BE2C (cell line): ENCODE data around the gene MAP6.
A peak's percentile ranks its signal among the peaks of the same experiment; 100 is the strongest.

ENCODE experiments used
- DNase-seq: peaks from one replicate; pipeline ENCODE4 v3.0.0-alpha.2; 2020
- H3K27me3 ChIP-seq: fragments of 250-450 bp; sonication (Bioruptor Pico); 2 replicates; pipeline ENCODE4 v1.5.1; 2020; ENCODE audit warnings: mild to moderate bottlenecking
- H3K36me3 ChIP-seq: fragments of 250-450 bp; sonication (Bioruptor Pico); 2 replicates; pipeline ENCODE4 v1.5.1; 2020; ENCODE audit warnings: mild to moderate bottlenecking
- H3K4me1 ChIP-seq: fragments of 250-450 bp; sonication (Bioruptor Pico); 2 replicates; pipeline ENCODE4 v1.5.1; 2020
- H3K4me3 ChIP-seq: 2 replicates; pipeline ENCODE4 v1.5.1; 2011; ENCODE audit warnings: low read depth, low read length
- H3K9me3 ChIP-seq: fragments of 250-450 bp; sonication (Bioruptor Pico); 2 replicates; pipeline ENCODE4 v1.5.1; 2020
- TF ChIP-seq, protein P1 (sequence below): IDR thresholded peaks from 2 replicates; pipeline ENCODE4 v1.5.1; 2012; ENCODE audit warnings: mild to moderate bottlenecking, low read depth, low read length

MAP6 gene

DNA sequence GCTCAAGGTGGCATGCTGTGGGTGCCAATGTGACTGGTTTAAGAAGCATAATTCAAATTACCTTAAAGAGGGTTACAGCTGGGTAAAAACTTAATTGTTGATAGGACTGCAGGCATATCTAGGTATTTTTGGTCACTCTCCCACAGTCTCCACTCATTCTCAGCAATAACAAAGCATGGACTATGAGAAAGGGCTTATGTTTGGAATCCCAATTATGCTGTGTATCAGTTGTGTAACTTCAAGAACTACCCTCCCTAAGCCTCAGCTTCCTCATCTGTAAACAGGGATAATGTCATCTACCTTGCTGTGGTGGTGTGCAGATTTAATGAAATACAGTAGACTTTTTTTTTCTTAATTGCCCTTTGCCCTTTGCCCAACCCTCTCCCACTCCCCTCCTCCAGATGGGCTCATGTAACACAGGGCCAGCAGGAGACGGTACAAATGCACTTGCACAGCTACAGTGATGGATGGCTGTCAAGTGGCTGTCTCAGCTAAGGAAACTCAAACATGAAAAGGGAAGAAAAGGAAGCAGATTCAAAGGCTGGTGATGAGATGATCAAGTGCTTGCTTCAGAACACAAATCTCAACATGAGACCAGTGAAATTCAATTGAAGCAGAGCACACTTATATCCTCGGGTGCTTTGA, 37.6 kb downstream of the MAP6 start:
- no peak for DNase-seq
- Histone ChIP-seq H3K36me3 (no peaks in the 10 kb centered on the region), H3K9me3 (no peaks in the 10 kb centered on the region), H3K4me1 (peaks cover 56% of the 10 kb centered on the region), H3K27me3 (no peaks in the 10 kb centered on the region), H3K4me3 (no peak overlapping the region)
- TF ChIP-seq, protein P1, sequence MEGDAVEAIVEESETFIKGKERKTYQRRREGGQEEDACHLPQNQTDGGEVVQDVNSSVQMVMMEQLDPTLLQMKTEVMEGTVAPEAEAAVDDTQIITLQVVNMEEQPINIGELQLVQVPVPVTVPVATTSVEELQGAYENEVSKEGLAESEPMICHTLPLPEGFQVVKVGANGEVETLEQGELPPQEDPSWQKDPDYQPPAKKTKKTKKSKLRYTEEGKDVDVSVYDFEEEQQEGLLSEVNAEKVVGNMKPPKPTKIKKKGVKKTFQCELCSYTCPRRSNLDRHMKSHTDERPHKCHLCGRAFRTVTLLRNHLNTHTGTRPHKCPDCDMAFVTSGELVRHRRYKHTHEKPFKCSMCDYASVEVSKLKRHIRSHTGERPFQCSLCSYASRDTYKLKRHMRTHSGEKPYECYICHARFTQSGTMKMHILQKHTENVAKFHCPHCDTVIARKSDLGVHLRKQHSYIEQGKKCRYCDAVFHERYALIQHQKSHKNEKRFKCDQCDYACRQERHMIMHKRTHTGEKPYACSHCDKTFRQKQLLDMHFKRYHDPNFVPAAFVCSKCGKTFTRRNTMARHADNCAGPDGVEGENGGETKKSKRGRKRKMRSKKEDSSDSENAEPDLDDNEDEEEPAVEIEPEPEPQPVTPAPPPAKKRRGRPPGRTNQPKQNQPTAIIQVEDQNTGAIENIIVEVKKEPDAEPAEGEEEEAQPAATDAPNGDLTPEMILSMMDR = no peak

DNA sequence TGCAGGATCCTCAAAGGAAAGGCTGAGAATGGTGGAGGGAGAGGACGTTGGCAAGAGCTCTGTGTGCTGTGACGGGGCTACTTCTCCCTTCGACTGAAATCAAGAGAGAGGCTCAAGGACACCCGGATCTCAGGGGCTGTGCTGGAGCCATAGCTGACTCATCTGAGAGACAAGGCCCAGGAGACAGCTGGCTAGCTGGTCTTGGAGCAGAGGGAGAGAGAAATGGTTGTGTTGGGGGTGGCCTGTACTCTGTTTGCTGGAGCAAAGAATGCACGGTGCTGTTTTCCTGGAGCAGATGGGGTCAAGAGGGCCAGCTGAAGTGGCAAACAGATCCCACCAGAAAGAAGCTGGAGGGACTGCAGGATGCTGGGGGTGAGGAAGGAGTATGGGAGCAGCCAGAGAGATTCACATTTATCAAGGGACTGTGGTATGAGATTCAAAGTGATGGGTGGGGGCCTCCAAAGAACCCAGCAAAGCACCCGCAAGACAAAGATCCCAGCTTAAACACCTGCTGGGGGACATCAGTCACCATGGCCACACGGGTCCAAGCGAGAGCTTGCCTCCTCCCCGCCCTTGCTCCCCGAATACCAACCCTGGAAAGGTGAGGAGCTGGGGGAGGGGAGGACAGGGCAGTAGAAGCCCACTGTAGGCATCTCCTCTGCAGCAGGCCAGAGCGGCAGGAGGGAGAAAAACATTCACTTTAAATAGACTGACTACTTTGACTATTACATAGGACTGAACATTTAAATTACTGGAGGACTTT, 40.8 kb downstream of the MAP6 start:
- Histone ChIP-seq H3K36me3 (no peaks in the 10 kb centered on the region), H3K4me1 (peaks cover 41% of the 10 kb centered on the region), H3K4me3 (no peak overlapping the region; the same call in 1 of the 2 replicates), H3K9me3 (no peaks in the 10 kb centered on the region), H3K27me3 (no peaks in the 10 kb centered on the region)
- TF ChIP-seq, protein P1 = no peak; the same call in 1 of the 2 replicates
- DNase-seq = peak; percentile 66

DNA sequence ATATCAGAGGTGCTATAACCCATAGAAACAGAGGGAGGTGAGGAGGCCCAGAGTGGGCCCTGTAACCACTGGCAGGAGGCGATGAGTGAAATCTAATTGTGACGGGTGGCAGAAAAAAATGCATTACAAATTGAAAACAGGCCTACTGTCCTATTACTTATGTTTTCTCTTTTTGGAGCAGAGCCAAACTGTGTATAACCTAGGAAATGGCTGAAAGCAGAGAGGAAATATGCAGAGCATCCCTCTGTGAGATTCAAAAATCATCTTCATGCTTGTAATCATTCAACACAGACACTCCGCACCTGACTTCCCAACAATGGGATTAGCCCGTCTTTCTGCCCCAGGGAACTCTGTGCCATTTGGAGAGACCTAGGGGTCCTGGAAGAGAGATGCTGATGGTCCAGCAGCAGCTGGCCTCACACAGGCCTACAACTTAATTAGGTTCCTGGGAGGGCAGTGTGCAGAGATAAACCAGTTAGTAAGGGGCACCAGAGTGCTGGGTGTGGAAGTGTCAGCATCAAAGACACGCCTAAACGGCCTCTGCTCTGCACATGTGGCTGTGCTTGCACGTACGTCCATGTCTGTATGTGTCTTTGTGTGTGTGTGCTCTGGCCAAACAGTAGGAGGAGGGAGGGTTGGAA, 41.8 kb downstream of the MAP6 start:
- no peaks in the 10 kb centered on the region for H3K27me3 ChIP-seq
- TF ChIP-seq, protein P1 = no peak
- DNase-seq = peak; percentile 86
- no peaks in the 10 kb centered on the region for H3K36me3 ChIP-seq
- peaks cover 32% of the 10 kb centered on the region for H3K4me1 ChIP-seq
- H3K4me3 ChIP-seq = peak overlapping the region; percentile 7; the same call in 1 of the 2 replicates
- no peaks in the 10 kb centered on the region for H3K9me3 ChIP-seq

DNA sequence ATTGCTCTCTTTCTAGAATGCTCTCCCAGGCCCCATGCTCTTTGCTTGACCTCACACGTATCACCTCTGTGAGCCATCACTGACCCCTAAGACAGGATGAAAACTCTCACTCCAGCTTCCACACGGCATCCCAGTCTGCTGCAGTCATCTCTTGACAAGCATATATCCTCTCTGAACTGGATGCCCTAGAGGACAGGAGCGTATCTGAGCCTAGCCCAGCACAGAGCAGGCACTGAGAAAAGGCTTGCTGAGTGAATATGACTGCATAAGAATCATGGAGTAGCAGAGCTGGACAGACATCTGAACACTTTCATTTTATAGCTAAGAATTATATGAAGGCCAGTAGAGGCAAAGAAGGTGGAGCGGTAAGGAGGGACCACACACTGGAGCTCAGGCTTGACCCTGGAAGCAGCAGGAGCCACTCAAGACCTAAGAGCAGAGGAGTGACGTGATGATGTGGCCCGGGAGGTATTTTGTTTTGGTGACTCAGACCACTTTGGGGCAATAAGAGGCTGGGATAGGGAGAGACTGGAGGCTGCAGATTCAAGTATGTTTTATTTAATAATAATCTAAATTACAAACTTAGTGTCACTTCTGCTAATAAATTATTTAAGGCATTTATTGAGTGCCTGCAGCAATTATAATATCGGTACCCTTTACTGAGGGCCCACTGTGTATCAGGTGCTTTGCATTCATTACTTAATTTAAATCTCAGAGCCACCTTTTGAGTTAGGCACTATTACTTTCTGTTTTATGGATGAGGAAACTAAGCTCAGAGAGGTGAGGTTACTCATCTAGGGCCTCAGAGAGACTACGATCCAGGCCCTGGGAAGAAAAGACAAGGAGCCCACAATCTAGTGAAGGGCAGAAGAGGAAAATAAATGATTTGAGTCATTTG, 42.6 kb downstream of the MAP6 start:
- no peaks in the 10 kb centered on the region for H3K27me3 ChIP-seq
- H3K9me3 ChIP-seq = no peaks in the 10 kb centered on the region
- no peaks in the 10 kb centered on the region for H3K36me3 ChIP-seq
- no peak for DNase-seq
- H3K4me1 ChIP-seq = peaks cover 29% of the 10 kb centered on the region
- TF ChIP-seq, protein P1 = no peak
- peak overlapping the region; percentile 7; the same call in 1 of the 2 replicates for H3K4me3 ChIP-seq

DNA sequence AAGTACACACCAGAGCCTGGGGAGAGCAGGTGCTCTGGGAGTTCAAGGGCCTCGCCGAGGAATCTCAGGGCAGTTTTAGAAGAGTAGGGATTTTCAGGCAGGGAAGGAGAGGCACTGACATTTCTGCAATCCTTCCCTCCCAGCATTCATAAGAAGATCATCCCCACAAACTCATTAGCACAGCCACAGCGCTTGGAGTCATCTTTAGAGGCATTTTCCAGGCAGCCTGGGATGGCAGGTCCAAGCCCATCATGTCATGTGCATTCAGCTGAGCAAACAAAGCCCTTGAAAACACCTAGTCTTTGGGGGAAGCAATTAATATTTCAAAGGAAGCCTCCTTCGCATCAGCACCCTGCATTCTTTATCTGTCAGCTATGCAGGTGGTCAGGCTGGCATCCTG, 43.8 kb downstream of the MAP6 start:
- DNase-seq = no peak
- Histone ChIP-seq H3K4me1 (peaks cover 28% of the 10 kb centered on the region), H3K27me3 (no peaks in the 10 kb centered on the region), H3K4me3 (no peak overlapping the region), H3K9me3 (no peaks in the 10 kb centered on the region; the same call in 1 of the 2 replicates), H3K36me3 (no peaks in the 10 kb centered on the region)
- TF ChIP-seq, protein P1 = no peak
